ENCODE data around the gene VPS26C.
"Not testable (repeated sequence)": the region's sequence is repeated elsewhere in the genome, so short reads cannot be mapped to it uniquely, and the experiment has no call there.

Gene VPS26C

GRCh38 chr21:37227071-37228002, 39.8 kb downstream of the VPS26C start:
- no peak for ATAC-seq

GRCh38 chr21:37226041-37226920, 40.9 kb downstream of the VPS26C start:
- no peak for ATAC-seq

GRCh38 chr21:37224861-37225839, 42.0 kb downstream of the VPS26C start:
- ATAC-seq, result peak; percentile 42 to 44

- no peak for ATAC-seq
Observed at GRCh38 chr21:37223804-37224345, 43.3 kb downstream of the VPS26C start.

- ATAC-seq, result not testable (repeated sequence)
Observed at GRCh38 chr21:37222248-37222647, 44.9 kb downstream of the VPS26C start.

GRCh38 chr21:37220981-37221664, 46.0 kb downstream of the VPS26C start:
- ATAC-seq, result peak; percentile 84 to 87

- peak; percentile 12 to 18 for ATAC-seq
Observed at GRCh38 chr21:37220433-37220980, 46.6 kb downstream of the VPS26C start.

- peak in 1 of 2 donors; percentile 6 for ATAC-seq
Observed at GRCh38 chr21:37219761-37220432, 47.2 kb downstream of the VPS26C start.

- no peak for ATAC-seq
Observed at GRCh38 chr21:37214952-37215351, 52.2 kb downstream of the VPS26C start.

GRCh38 chr21:37210799-37211198, 56.3 kb downstream of the VPS26C start:
- ATAC-seq, result no peak

GRCh38 chr21:37210130-37210529, 57.0 kb downstream of the VPS26C start:
- no peak for ATAC-seq

- ATAC-seq, result peak in 1 of 2 donors; percentile 31
Observed at GRCh38 chr21:37208741-37209225, 58.4 kb downstream of the VPS26C start.

GRCh38 chr21:37208056-37208721, 58.9 kb downstream of the VPS26C start:
- ATAC-seq, result peak; percentile 67 to 74

- ATAC-seq, result peak; percentile 54 to 56
Observed at GRCh38 chr21:37207441-37208009, 59.6 kb downstream of the VPS26C start.

GRCh38 chr21:37206496-37206895, 60.6 kb downstream of the VPS26C start:
- ATAC-seq, result no peak

- ATAC-seq, result no peak
Observed at GRCh38 chr21:37204580-37204979, 62.6 kb downstream of the VPS26C start.

GRCh38 chr21:37202221-37203110, 64.7 kb downstream of the VPS26C start:
- no peak for ATAC-seq

All from activated CD4-positive, CD25-positive, alpha-beta regulatory T cell treated with anti-CD3 and anti-CD28 coated beads, Interleukin-2, amount 50 U/mL, for 24 hours (primary cell).